Caco-2 (cell line): ENCODE data around the gene ADGRG3. TPM values are rescaled to one million over a fixed set of nuclear protein-coding genes. Genes with fewer than 3 reads are reported as not detected.
A peak's percentile ranks its signal among the peaks of the same experiment; 100 is the strongest.

ENCODE experiments used
- BruUV-seq: library from RNA; stranded (reverse); fragments of 400-500 nt; replicated peaks from 2 replicates; lab custom pipeline; 2021; lab: Mats Ljungman, UMichigan
- CTCF ChIA-PET: fragments of 300-600 bp; sonication (Branson Sonifier 250); formaldehyde crosslinking; loops from one replicate; lab custom pipeline; 2022; ENCODE audit warnings: antibody characterized with exemption; lab: Charles Lee
- POLR2A ChIA-PET: fragments of 300-600 bp; sonication (Branson Sonifier 250); formaldehyde crosslinking; loops from one replicate; lab custom pipeline; 2022; ENCODE audit warnings: antibody characterized with exemption; lab: Charles Lee
- DNase-seq, 2 experiments: peaks; one replicate each; pipeline versions ENCODE4 v3.0.0 to v3.0.0-alpha.2; 2020 to 2022
- H3K27me3 ChIP-seq: replicated peaks from 2 replicates; pipeline ENCODE4 v1.6.0; 2011; ENCODE audit warnings: low read length; ENCODE audit not compliant: control insufficient read depth, insufficient read depth
- H3K36me3 ChIP-seq: 2 replicates; pipeline ENCODE4 v1.5.1; 2011; ENCODE audit warnings: low read length; ENCODE audit not compliant: control insufficient read depth, insufficient read depth
- H3K4me1 ChIP-seq: fragments of 250-450 bp; sonication (Bioruptor Pico); 2 replicates; pipeline ENCODE4 v1.5.1; 2020; ENCODE audit warnings: mild to moderate bottlenecking
- H3K4me3 ChIP-seq: 2 replicates; pipeline ENCODE4 v1.5.1; 2011; ENCODE audit warnings: low read depth, mild to moderate bottlenecking, control low read depth, low read length
- H3K9me3 ChIP-seq: fragments of 250-450 bp; sonication (Bioruptor Pico); 2 replicates; pipeline ENCODE4 v1.5.1; 2020; ENCODE audit warnings: mild to moderate bottlenecking, moderate library complexity
- H3K27ac Mint-ChIP-seq: one replicate; pipeline ENCODE4 v1.8.0; 2022; ENCODE audit warnings: mixed read lengths; ENCODE audit not compliant: unreplicated experiment
- H3K27me3 Mint-ChIP-seq: one replicate; pipeline ENCODE4 v1.8.0; 2022; ENCODE audit warnings: mixed read lengths; ENCODE audit not compliant: insufficient read depth, unreplicated experiment
- H3K36me3 Mint-ChIP-seq: one replicate; pipeline ENCODE4 v1.8.0; 2022; ENCODE audit warnings: mild to moderate bottlenecking, mixed read lengths; ENCODE audit not compliant: insufficient read depth, unreplicated experiment
- H3K4me1 Mint-ChIP-seq: one replicate; pipeline ENCODE4 v1.8.0; 2022; ENCODE audit warnings: low read depth, mixed read lengths; ENCODE audit not compliant: unreplicated experiment
- H3K4me3 Mint-ChIP-seq: one replicate; pipeline ENCODE4 v1.8.0; 2022; ENCODE audit warnings: mild to moderate bottlenecking, moderate library complexity, mixed read lengths; ENCODE audit not compliant: unreplicated experiment
- H3K9me3 Mint-ChIP-seq: one replicate; pipeline ENCODE4 v1.8.0; 2022; ENCODE audit warnings: mixed read lengths; ENCODE audit not compliant: unreplicated experiment
- intact Hi-C: fragments of 100-400 bp; cut with micrococcal nuclease; formaldehyde crosslinking; loops from one replicate; pipeline ENCODE4 v1.10.0; 2022; ENCODE audit not compliant: unreplicated experiment
- total RNA-seq: library from RNA; stranded (reverse); gene quantifications from 2 replicates; pipeline ENCODE4 v1.2.3, GENCODE V29; 2022
- TF ChIP-seq, protein P1 (sequence below), 2 experiments: fragments of 200-600 bp in 1 of 2; IDR thresholded peaks; 1 replicate in 1 of 2; 2 replicates in 1 of 2; pipeline versions ENCODE4 v1.5.1 to v1.8.0; 2011 to 2022; ENCODE audit warnings: antibody characterized with exemption in 1 of 2, control low read depth in 1 of 2, inconsistent platforms in 1 of 2, low read depth in 1 of 2, low read length in 1 of 2, mild to moderate bottlenecking in 1 of 2, moderate library complexity in 1 of 2; ENCODE audit not compliant: insufficient read depth in 1 of 2, severe bottlenecking in 1 of 2, unreplicated experiment in 1 of 2

Gene ADGRG3
- total RNA-seq, 1 experiment from 2014 or later, result 0.25 TPM

DNA sequence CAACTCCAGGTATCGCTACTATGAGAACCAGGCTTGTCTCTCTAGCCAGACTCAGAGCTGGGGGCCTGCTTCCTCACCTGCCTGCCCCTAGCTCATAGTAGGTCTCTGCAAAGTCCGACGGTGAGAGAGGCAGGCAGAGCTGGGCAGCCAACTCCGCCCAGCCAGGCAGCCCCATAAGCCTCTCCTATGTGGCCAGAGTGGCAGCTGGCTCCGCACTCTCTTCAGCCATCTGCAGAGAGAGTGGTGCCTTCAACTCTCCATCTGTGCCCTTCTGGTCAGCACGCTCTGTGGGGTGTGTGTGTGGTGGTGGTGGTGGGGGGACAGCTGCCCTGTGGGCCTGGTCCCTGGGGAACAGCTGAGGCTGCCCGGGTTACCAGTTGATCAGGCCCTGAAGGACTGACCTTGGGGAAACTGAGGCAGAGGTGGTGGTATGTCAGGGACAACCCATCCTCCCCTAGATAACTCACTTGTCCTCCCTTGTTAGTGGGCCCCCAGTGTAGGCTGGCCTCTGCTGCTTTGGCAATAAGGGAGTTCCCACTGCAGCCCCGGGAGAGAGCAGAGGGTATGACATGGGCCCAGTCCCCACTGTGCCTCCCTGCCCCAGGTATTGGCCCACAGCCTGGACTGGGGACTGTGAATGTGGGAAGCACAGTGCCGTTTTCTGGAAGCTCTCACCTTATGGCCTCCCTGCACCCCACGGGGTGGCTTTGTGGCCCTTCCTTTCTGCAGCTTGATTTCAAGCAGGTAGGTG, 41.5 kb upstream of the ADGRG3 start:
- BruUV-seq, result no TSS peak
- Histone ChIP-seq H3K4me1 (peaks cover 28% of the 10 kb centered on the region), H3K27me3 (no peaks in the 10 kb centered on the region), H3K9me3 (no peaks in the 10 kb centered on the region), H3K4me3 (no peak overlapping the region), H3K36me3 (peaks cover 3% of the 10 kb centered on the region)
- H3K27ac Mint-ChIP-seq, result peak overlapping the region; percentile 27
- ChIA-PET POLR2A (no interaction called here), CTCF (interaction anchor here (1.5 kb wide), 1 partner anchor 26 kb away, joined by 6 read pairs; no protein-coding TSS in a partner anchor)
- H3K9me3 Mint-ChIP-seq, result no peaks in the 10 kb centered on the region
- peaks cover 37% of the 10 kb centered on the region for H3K4me1 Mint-ChIP-seq
- H3K36me3 Mint-ChIP-seq, result peaks cover 24% of the 10 kb centered on the region
- TF ChIP-seq, protein P1, sequence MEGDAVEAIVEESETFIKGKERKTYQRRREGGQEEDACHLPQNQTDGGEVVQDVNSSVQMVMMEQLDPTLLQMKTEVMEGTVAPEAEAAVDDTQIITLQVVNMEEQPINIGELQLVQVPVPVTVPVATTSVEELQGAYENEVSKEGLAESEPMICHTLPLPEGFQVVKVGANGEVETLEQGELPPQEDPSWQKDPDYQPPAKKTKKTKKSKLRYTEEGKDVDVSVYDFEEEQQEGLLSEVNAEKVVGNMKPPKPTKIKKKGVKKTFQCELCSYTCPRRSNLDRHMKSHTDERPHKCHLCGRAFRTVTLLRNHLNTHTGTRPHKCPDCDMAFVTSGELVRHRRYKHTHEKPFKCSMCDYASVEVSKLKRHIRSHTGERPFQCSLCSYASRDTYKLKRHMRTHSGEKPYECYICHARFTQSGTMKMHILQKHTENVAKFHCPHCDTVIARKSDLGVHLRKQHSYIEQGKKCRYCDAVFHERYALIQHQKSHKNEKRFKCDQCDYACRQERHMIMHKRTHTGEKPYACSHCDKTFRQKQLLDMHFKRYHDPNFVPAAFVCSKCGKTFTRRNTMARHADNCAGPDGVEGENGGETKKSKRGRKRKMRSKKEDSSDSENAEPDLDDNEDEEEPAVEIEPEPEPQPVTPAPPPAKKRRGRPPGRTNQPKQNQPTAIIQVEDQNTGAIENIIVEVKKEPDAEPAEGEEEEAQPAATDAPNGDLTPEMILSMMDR (IDR thresholded peaks at IDR 0.05; ENCODE audit: insufficient read depth in 1 of 2, low read depth in 1 of 2, low read length in 1 of 2, severe bottlenecking in 1 of 2, unreplicated experiment in 1 of 2), result no peak
- no peaks in the 10 kb centered on the region for H3K27me3 Mint-ChIP-seq
- intact Hi-C loops, result no loop called here
- H3K4me3 Mint-ChIP-seq, result no peak overlapping the region
- DNase-seq, result no peak

DNA sequence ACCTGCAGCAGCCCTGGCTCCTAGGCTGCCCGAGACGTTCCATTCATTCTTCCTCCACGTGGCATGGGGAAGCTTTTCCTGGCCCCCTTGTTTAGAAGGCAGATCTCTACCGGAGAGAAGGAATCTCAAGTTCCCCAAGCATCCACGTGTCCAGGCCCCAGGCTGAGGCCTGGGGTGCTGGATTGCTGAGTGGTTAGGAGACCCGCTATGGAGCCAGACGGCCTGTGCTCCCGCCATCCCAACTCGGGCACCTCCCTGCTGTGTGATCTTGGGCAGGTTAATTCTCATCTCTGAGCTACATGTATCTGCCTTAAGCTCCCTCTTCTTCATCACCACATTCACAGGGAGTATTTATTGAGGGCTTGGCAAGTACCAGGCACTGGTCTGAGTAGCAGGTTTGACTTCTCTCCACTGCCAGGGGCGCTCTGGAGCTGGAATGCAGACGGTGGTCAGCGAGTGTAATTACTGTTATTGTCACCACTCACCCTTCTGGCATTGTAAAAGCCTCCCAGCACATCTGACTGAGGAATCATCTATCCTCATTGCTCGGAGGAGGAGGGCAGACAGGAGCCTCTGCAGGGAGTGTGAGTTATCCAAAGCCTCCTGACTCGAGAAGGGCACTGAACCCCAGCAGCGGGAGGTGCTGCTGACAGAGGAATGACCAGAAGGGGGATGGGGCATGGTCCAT, 40.8 kb upstream of the ADGRG3 start:
- Mint-ChIP-seq H3K9me3 (no peaks in the 10 kb centered on the region), H3K27ac (peak overlapping the region; percentile 27), H3K36me3 (peaks cover 17% of the 10 kb centered on the region), H3K4me1 (peaks cover 30% of the 10 kb centered on the region), H3K4me3 (no peak overlapping the region), H3K27me3 (no peaks in the 10 kb centered on the region)
- CTCF ChIA-PET, result interaction anchor here (1.5 kb wide), 1 partner anchor 27 kb away, joined by 6 read pairs; no protein-coding TSS in a partner anchor
- Histone ChIP-seq H3K27me3 (no peaks in the 10 kb centered on the region), H3K9me3 (no peaks in the 10 kb centered on the region), H3K4me1 (peaks cover 25% of the 10 kb centered on the region), H3K36me3 (peaks cover 3% of the 10 kb centered on the region), H3K4me3 (no peak overlapping the region)
- intact Hi-C loops, result no loop called here
- BruUV-seq, result no TSS peak
- peak in 1 of 2 experiments; percentile 44 for DNase-seq
- POLR2A ChIA-PET, result no interaction called here
- TF ChIP-seq, protein P1 (IDR thresholded peaks at IDR 0.05; ENCODE audit: insufficient read depth in 1 of 2, low read depth in 1 of 2, low read length in 1 of 2, severe bottlenecking in 1 of 2, unreplicated experiment in 1 of 2), result no peak

DNA sequence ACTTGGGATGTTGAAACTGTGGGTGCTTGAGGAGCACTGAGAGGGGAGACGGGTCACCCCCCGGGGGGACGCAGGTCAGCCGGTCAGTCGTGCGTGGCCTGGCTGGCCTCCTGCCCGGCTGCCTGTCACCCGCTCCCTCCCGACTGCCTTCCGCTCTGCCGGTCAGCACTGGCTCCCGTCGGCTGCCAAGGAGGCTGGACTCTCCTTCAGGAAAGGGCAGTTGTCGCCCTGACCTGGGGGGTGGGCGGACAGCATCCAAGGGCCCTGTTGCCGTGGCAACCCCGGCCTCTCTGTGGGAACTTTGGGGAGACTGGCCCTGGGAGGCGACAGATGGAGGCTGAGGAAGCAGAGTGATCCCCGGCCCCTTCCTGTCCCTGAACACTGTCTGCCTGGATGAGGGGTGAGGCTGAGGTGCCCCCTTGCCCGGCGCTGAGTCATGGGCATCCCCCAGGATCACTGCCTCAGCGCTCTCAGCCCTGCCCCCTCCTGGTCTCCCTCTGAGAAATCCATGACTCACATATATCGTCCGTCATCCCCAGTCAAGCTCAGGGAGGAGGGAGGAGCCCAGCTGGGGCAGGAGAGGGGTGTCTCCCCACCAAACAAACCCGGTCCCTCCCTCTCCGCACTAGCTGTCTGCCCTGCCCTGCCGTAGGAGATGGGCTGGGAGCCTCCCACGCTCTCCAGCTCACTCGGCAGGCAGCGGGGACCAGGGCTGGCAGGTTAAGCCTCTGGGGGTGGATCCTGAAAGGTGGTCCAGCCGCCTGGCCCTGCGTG, 39.9 kb upstream of the ADGRG3 start, which contains the start of gene ADGRG1:
ADGRG1 (plus strand) TSS at position 623 of the 774 bp plus-strand sequence. CDS start 21,658 bp downstream, outside the sequence.
- no TSS peak for BruUV-seq
- Histone ChIP-seq H3K36me3 (peaks cover 1% of the 10 kb centered on the region), H3K4me3 (no peak within 1 kb of the TSS), H3K27me3 (no peaks in the 10 kb centered on the region), H3K9me3 (no peaks in the 10 kb centered on the region), H3K4me1 (peaks cover 18% of the 10 kb centered on the region)
- Mint-ChIP-seq H3K4me3 (no peak within 1 kb of the TSS), H3K9me3 (no peaks in the 10 kb centered on the region), H3K36me3 (peaks cover 12% of the 10 kb centered on the region), H3K4me1 (peaks cover 26% of the 10 kb centered on the region), H3K27me3 (no peaks in the 10 kb centered on the region), H3K27ac (peak within 1 kb of the TSS; percentile 27)
- DNase-seq, result peak in 1 of 2 experiments; percentile 50
- intact Hi-C loops, result no loop called here
- CTCF ChIA-PET, result interaction anchor here (0.6 to 1.5 kb wide), 4 partner anchors 21 to 28 kb away, joined by 3 to 6 read pairs (median 6); no protein-coding TSS in a partner anchor
- POLR2A ChIA-PET, result no interaction called here
- TF ChIP-seq, protein P1 (IDR thresholded peaks at IDR 0.05; ENCODE audit: insufficient read depth in 1 of 2, low read depth in 1 of 2, low read length in 1 of 2, severe bottlenecking in 1 of 2, unreplicated experiment in 1 of 2), result no peak
